Endothelial cell of umbilical vein (primary cell): Measurements from ENCODE around the gene CHCHD10. TPM values are rescaled to one million over a fixed set of nuclear protein-coding genes. Genes with fewer than 3 reads are reported as not detected.

Experiments used
- BruUV-seq: library from RNA; stranded (reverse); fragments of 400-500 nt; replicated peaks from 2 replicates; lab custom pipeline; 2021; lab: Mats Ljungman, UMichigan
- CTCF ChIA-PET: fragments of 300-600, 350-600 bp; sonication (Branson Sonifier 250); formaldehyde crosslinking; loops from one replicate; lab custom pipeline; 2021; ENCODE audit warnings: antibody characterized with exemption, inconsistent platforms; lab: Charles Lee
- POLR2A ChIA-PET: fragments of 300-600, 350-600 bp; sonication (Branson Sonifier 250); formaldehyde crosslinking; loops from one replicate; lab custom pipeline; 2021; ENCODE audit warnings: antibody characterized with exemption, inconsistent platforms; lab: Charles Lee
- DNase-seq: peaks from one replicate; pipeline ENCODE4 v3.0.0-alpha.2; 2011; ENCODE audit warnings: low read depth, low spot score
- FAIRE-seq: peaks from 2 replicates; lab custom pipeline; 2011; peaks lifted over from hg19 to GRCh38; lab: Jason Lieb, UNC
- H2AFZ ChIP-seq: 2 replicates; pipeline ENCODE4 v1.6.0; 2012; ENCODE audit warnings: low read depth, low read length, control low read depth, inconsistent platforms
- H3K27ac ChIP-seq: 2 replicates; pipeline ENCODE4 v1.5.1; 2011; ENCODE audit warnings: low read depth, mild to moderate bottlenecking, control low read depth, low read length, moderate library complexity; ENCODE audit not compliant: insufficient read depth
- H3K27me3 ChIP-seq, 2 experiments: 2 replicates each; pipeline versions ENCODE4 v1.6.0 to v1.6.1; 2011; ENCODE audit warnings: low read length in 2 of 2, mixed read lengths in 1 of 2; ENCODE audit not compliant: control insufficient read depth in 2 of 2, insufficient read depth in 2 of 2
- H3K36me3 ChIP-seq, 2 experiments: 2 replicates in 1 of 2; 3 replicates in 1 of 2; pipeline ENCODE4 v1.5.1; 2011; ENCODE audit warnings: low read length in 2 of 2, mild to moderate bottlenecking in 1 of 2, moderate library complexity in 1 of 2; ENCODE audit not compliant: control insufficient read depth in 2 of 2, insufficient read depth in 2 of 2; ENCODE audit errors: extremely low read depth in 1 of 2
- H3K4me1 ChIP-seq: 3 replicates; pipeline ENCODE4 v1.5.1; 2011; ENCODE audit warnings: mild to moderate bottlenecking, low read length; ENCODE audit not compliant: control insufficient read depth, insufficient read depth; ENCODE audit errors: extremely low read depth
- H3K4me2 ChIP-seq: 2 replicates; pipeline ENCODE4 v1.6.1; 2011; ENCODE audit warnings: low read length, control low read depth, mixed read lengths; ENCODE audit not compliant: insufficient read depth
- H3K4me3 ChIP-seq, 3 experiments: fragments of 200-600 bp in 1 of 3; sonication (generic), shearing (Covaris generic) in 1 of 3; replicated peaks in 1 of 3; 2 replicates each; pipeline ENCODE4 v1.5.1; 2011 to 2016; ENCODE audit warnings: control low read depth in 3 of 3, low read length in 3 of 3, mild to moderate bottlenecking in 2 of 3, inconsistent platforms in 1 of 3, low read depth in 1 of 3, moderate library complexity in 1 of 3; ENCODE audit not compliant: insufficient read depth in 1 of 3
- H3K79me2 ChIP-seq: 2 replicates; pipeline ENCODE4 v1.6.0; 2012; ENCODE audit warnings: low read length, inconsistent platforms; ENCODE audit not compliant: control insufficient read depth, insufficient read depth
- H3K9ac ChIP-seq: replicated peaks from 2 replicates; pipeline ENCODE3; 2011; ENCODE audit warnings: low read length, control low read depth; ENCODE audit not compliant: insufficient read depth; ENCODE audit errors: extremely low read depth
- H3K9me1 ChIP-seq: replicated peaks from 3 replicates; pipeline ENCODE4 v1.6.0; 2011; ENCODE audit warnings: mild to moderate bottlenecking, low read length; ENCODE audit not compliant: control insufficient read depth, insufficient read depth; ENCODE audit errors: extremely low read depth
- H3K9me3 ChIP-seq: replicated peaks from 2 replicates; pipeline ENCODE4 v1.5.1; 2012; ENCODE audit warnings: low read length, inconsistent platforms; ENCODE audit not compliant: control insufficient read depth, insufficient read depth
- H4K20me1 ChIP-seq: replicated peaks from 2 replicates; pipeline ENCODE3; 2011; ENCODE audit warnings: mild to moderate bottlenecking, low read length; ENCODE audit not compliant: control insufficient read depth, insufficient read depth; ENCODE audit errors: extremely low read depth
- EZH2 ChIP-seq: IDR thresholded peaks from 2 replicates; pipeline ENCODE4 v1.6.1; 2012; ENCODE audit warnings: borderline replicate concordance, low read depth, mild to moderate bottlenecking, moderate library complexity, low read length, inconsistent platforms; ENCODE audit not compliant: severe bottlenecking
- FOS ChIP-seq: IDR thresholded peaks from 2 replicates; pipeline ENCODE4 v1.6.1; 2011; ENCODE audit warnings: mild to moderate bottlenecking, low read length, moderate library complexity, borderline replicate concordance; ENCODE audit not compliant: insufficient read depth
- GATA2 ChIP-seq: IDR thresholded peaks from 2 replicates; pipeline ENCODE4 v1.7.0; 2011; ENCODE audit warnings: low read depth, mild to moderate bottlenecking, moderate library complexity, mixed read lengths, low read length; ENCODE audit not compliant: insufficient read length, insufficient read depth
- JUN ChIP-seq: IDR thresholded peaks from 2 replicates; pipeline ENCODE4 v1.6.1; 2011; ENCODE audit warnings: borderline replicate concordance, low read depth; ENCODE audit not compliant: insufficient read length, insufficient read depth
- MAX ChIP-seq: IDR thresholded peaks from 2 replicates; pipeline ENCODE4 v1.6.1; 2011; ENCODE audit not compliant: insufficient read depth, insufficient read length
- MYC ChIP-seq: IDR thresholded peaks from one replicate; pipeline ENCODE4 v1.6.1; 2011; ENCODE audit warnings: mild to moderate bottlenecking, low read depth, low read length
- POLR2A ChIP-seq: IDR thresholded peaks from 2 replicates; pipeline ENCODE4 v1.6.1; 2012; ENCODE audit warnings: low read depth, mild to moderate bottlenecking, control low read depth, low read length
- POLR2AphosphoS5 ChIP-seq: IDR thresholded peaks from 2 replicates; pipeline ENCODE4 v1.6.1; 2012; ENCODE audit warnings: low read depth, mild to moderate bottlenecking, control low read depth, low read length, moderate library complexity; ENCODE audit not compliant: insufficient read depth
- dilution Hi-C: fragments of 300-500 bp; cut with MboI; formaldehyde crosslinking; loops from one replicate; pipeline ENCODE4 v1.15.0; 2019; ENCODE audit warnings: low sequenced_read_pairs; ENCODE audit not compliant: extremely low pct_ligation_motif_present
- intact Hi-C: fragments of 100-400 bp; cut with micrococcal nuclease; formaldehyde crosslinking; loops from one replicate; pipeline ENCODE4 v1.10.0; 2022
- polyA plus RNA-seq, 4 experiments: library from polyadenylated mRNA; depleted of rRNA in 3 of 4; stranded (reverse) in 3 of 4; unstranded in 1 of 4; fragments of >200 nt; gene quantifications; 2 replicates each; pipeline versions ENCODE4 v1.2.1 to v1.2.3, GENCODE V29; 2011 to 2012; ENCODE audit warnings: missing spikeins in 1 of 4
- total RNA-seq: library from RNA; stranded (reverse); gene quantifications from 2 replicates; pipeline ENCODE4 v1.2.3, GENCODE V29; 2021
- TF ChIP-seq, protein P1 (sequence below), 2 donors: IDR thresholded peaks; 1 replicate in 1 of 2; 2 replicates in 1 of 2; pipeline ENCODE4 v1.5.1; 2011; ENCODE audit warnings: low read length in 2 of 2, mild to moderate bottlenecking in 2 of 2, moderate library complexity in 2 of 2, control low read depth in 1 of 2, inconsistent platforms in 1 of 2, low read depth in 1 of 2; ENCODE audit not compliant: insufficient read depth in 1 of 2; ENCODE audit errors: extremely low read depth in 1 of 2

The CHCHD10 gene
- total and polyA plus RNA-seq, 2 donors (not counting 3 experiments of a cell fraction or from before 2014, with no cell fraction given): 28.1 to 75.6 TPM

GRCh38 chr22:23782252-23782651, 14.5 kb upstream of the CHCHD10 start:
- H3K36me3 ChIP-seq: no peaks in the 10 kb centered on the region
- H3K4me1 ChIP-seq: peaks cover 5% of the 10 kb centered on the region
- FAIRE-seq (no peak), DNase-seq (no peak)
- no peaks in the 10 kb centered on the region for H3K9me3 ChIP-seq
- no peaks in the 10 kb centered on the region for H3K27me3 ChIP-seq
- no peak overlapping the region for H3K27ac ChIP-seq
- no peaks in the 10 kb centered on the region for H4K20me1 ChIP-seq
- ChIA-PET CTCF (no interaction called here), POLR2A (no interaction called here)
- TF ChIP-seq MYC: no peak
- no peak for TF ChIP-seq FOS
- no peak for TF ChIP-seq POLR2AphosphoS5
- no peak for TF ChIP-seq EZH2
- TF ChIP-seq, protein P1, sequence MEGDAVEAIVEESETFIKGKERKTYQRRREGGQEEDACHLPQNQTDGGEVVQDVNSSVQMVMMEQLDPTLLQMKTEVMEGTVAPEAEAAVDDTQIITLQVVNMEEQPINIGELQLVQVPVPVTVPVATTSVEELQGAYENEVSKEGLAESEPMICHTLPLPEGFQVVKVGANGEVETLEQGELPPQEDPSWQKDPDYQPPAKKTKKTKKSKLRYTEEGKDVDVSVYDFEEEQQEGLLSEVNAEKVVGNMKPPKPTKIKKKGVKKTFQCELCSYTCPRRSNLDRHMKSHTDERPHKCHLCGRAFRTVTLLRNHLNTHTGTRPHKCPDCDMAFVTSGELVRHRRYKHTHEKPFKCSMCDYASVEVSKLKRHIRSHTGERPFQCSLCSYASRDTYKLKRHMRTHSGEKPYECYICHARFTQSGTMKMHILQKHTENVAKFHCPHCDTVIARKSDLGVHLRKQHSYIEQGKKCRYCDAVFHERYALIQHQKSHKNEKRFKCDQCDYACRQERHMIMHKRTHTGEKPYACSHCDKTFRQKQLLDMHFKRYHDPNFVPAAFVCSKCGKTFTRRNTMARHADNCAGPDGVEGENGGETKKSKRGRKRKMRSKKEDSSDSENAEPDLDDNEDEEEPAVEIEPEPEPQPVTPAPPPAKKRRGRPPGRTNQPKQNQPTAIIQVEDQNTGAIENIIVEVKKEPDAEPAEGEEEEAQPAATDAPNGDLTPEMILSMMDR (IDR thresholded peaks at IDR 0.05; ENCODE audit: extremely low read depth in 1 of 2, insufficient read depth in 1 of 2, low read depth in 1 of 2, low read length in 2 of 2): no peak
- TF ChIP-seq GATA2: no peak
- TF ChIP-seq MAX: no peak
- no peak for TF ChIP-seq JUN
- TF ChIP-seq POLR2A: no peak
- H3K9me1 ChIP-seq: no peaks in the 10 kb centered on the region
- intact Hi-C loops: no loop called here
- no TSS peak for BruUV-seq
- H3K4me2 ChIP-seq: no peak overlapping the region
- H3K9ac ChIP-seq: no peak overlapping the region
- H3K4me3 ChIP-seq: no peak overlapping the region
- H2AFZ ChIP-seq: no peak overlapping the region
- dilution Hi-C loops: no loop called here
- H3K79me2 ChIP-seq: no peaks in the 10 kb centered on the region
